GM18502 (cell line): Measurements from ENCODE around the gene RFTN1.

ENCODE experiments used
- ATAC-seq: cut with Tn5 transposase; IDR thresholded peaks from one replicate; pipeline ENCODE4 v1.9.1; 2021; ENCODE audit warnings: mild to moderate bottlenecking; ENCODE audit not compliant: unreplicated experiment, poor library complexity

Gene RFTN1

GRCh38 chr3:16415911-16416476 lies 97.5 kb downstream of the RFTN1 start:
- ATAC-seq = no peak

- ATAC-seq = no peak
Measured at GRCh38 chr3:16413321-16413720, 100.2 kb downstream of the RFTN1 start.

- no peak for ATAC-seq
Measured at GRCh38 chr3:16412192-16412800, 101.2 kb downstream of the RFTN1 start.

DNA sequence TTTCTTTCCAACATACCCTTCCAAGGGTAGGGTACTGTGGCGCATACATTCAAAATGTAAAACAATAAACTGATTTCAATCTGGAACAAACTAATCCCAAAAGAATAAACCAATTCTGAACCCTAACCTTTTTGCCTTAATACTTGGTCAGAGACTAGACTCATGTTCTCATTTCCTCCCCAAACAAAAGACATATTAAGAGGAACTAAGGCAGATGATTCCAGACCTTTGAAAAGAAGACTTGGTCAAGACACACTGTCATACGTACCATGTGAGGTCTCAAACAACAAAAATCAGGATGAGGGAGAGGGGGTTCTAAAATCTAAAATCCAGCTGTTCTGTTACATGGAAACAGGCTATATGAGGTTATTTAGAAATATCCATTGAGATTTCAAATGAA lies 102.1 kb downstream of the RFTN1 start:
- no peak for ATAC-seq

- no peak for ATAC-seq
Measured at GRCh38 chr3:16410659-16411058, 102.8 kb downstream of the RFTN1 start.

DNA sequence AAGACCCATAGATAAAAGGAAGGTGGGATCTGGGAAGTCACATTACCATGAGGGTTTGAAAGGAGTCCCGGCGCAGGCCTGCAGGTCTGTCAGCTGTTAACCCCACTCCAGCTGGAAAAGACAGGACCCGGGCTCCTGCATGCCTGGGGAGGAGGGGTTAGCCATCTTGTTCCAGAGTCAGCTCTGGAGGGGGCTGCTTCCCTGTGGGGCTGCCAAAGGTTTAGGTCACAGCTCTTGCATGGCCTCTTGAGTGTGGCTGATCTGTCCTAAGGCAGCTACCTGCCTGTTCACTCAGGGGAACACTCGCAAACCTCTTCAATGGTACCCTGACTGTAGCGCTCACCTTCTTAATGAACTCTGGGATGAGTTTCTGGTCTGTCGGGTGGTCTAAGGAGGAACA lies 104.5 kb downstream of the RFTN1 start:
- ATAC-seq = no peak

GRCh38 chr3:16407366-16407765 lies 106.1 kb downstream of the RFTN1 start:
- no peak for ATAC-seq

GRCh38 chr3:16406579-16406978 lies 106.9 kb downstream of the RFTN1 start:
- no peak for ATAC-seq

DNA sequence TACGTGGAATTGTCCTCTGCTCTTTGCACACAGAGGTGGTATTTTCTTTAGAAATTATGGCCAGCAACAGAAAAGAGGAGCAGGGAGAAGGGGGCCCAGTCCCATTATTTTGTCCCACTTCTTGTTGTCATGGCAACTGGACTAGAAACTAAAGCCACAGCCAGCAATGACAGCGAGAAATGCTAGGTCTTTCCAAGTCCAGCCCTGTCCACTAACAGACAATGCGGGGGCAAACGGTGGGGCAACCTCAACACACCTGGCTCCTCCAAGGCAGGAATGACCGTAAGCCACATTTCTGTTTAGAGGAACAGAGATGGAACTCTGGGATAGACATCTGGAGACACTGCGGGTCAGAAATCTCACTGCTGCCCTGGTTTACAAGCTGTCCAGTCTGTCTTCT lies 107.3 kb downstream of the RFTN1 start:
- no peak for ATAC-seq

DNA sequence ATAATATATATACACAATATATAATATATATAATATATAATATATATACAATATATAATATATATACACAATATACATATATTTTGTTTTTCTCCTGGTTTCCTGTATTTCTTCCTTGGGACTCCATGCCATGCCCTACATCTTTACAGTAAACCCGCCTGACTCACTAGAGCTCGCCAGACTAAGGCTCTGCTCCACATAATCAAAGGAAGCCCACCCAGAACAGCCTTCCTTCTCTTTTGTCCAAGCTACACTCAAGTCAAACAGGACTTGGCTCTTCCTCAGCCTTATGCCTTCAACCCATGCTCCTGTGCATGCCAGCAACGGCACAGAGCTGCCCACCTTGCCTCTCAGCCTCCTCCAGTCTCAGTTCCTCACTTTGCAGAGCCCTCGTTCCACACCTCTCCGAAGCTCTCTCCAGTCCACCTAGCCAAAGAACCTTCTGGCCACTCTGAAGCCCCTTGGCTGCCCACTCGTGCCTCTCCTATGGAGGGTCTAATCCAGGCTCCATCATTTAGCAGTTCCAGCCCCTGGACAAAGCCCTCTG lies 109.1 kb downstream of the RFTN1 start:
- no peak for ATAC-seq

GRCh38 chr3:16402451-16402850 lies 111.0 kb downstream of the RFTN1 start:
- no peak for ATAC-seq

- ATAC-seq = no peak
Measured at GRCh38 chr3:16401273-16401672, 112.2 kb downstream of the RFTN1 start.

GRCh38 chr3:16400106-16400931 lies 113.2 kb downstream of the RFTN1 start:
- no peak for ATAC-seq

GRCh38 chr3:16399473-16399872 lies 114.0 kb downstream of the RFTN1 start:
- ATAC-seq = no peak

GRCh38 chr3:16398648-16399047 lies 114.9 kb downstream of the RFTN1 start:
- ATAC-seq = no peak

DNA sequence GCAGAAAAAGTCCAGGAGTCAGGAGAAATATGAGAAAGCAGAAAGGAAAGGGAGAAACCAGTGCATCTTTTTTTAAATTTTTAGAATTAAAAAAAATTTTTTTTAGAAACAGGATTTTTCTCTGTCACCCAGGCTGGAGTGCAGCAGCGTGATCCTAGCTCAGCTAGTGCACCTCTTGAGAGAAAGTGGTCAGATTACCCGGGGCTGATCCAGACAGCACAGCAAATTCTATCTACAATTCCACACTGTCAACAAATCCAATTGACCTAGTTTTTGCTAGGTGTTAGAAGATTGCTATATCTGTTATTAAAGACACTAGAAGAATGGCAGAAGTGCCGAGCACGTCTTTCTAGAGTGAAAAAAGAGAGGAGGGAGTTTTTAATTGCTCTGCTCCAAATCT lies 117.3 kb downstream of the RFTN1 start:
- no peak for ATAC-seq

- ATAC-seq = no peak
Measured at GRCh38 chr3:16395212-16395611, 118.3 kb downstream of the RFTN1 start.

DNA sequence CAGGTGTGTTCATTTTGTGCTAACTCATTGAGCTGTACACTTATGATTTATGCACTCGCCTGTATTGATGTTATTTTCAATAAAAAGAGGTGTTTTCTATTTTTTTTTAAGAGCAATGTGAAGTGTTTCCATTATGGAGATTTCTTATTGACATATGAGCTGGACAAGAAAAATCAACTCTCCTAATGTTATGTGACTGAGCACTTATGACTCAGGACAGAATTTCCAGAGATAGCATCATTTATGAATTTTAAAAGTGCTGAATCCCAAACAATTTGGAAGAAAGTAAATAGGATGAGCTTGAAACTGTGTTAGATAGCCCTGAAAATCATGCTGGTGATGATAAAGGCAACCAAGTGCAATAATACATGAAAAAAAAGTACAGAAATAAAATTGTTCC lies 118.9 kb downstream of the RFTN1 start:
- no peak for ATAC-seq

GRCh38 chr3:16392717-16393116 lies 120.8 kb downstream of the RFTN1 start:
- no peak for ATAC-seq

GRCh38 chr3:16392065-16392464 lies 121.4 kb downstream of the RFTN1 start:
- ATAC-seq = no peak

DNA sequence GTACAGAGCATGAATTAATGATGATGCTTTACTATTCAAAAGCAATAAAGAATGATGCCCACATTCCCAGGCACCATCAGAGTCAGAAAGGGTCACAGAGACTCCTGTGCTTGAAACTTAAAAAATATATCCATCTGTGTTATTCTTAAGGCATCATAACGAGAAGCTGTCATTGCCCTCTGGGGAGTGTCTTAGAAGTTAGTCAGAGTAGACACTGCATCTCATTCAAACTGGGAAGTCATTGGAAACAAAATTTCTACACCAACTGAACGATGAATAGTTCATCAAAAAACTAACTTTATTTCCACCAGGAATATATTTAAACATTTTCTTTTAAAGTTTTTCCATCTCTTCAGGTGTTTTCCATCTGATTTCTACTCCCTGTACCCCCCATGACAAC lies 122.9 kb downstream of the RFTN1 start:
- no peak for ATAC-seq
